AG04449 (cell line): ENCODE data around the gene ATM.
"Not testable (repeated sequence)": the region's sequence is repeated elsewhere in the genome, so short reads cannot be mapped to it uniquely, and the experiment has no call there.

Source experiments
- CTCF ChIA-PET: fragments of 350-600 bp; formaldehyde crosslinking; extraction: SDS; loops from one replicate; lab custom pipeline; 2021; ENCODE audit warnings: antibody characterized with exemption; lab: Yijun Ruan, JAX
- POLR2A ChIA-PET: fragments of 400-600, 350-600 bp; formaldehyde crosslinking; extraction: SDS; loops from one replicate; lab custom pipeline; 2020; ENCODE audit warnings: antibody characterized with exemption, inconsistent platforms; lab: Yijun Ruan, JAX
- DNase-seq: peaks from one replicate; pipeline ENCODE4 v3.0.0-alpha.2; 2010; ENCODE audit warnings: low read depth, low spot score
- H3K4me3 ChIP-seq: 2 replicates; pipeline ENCODE4 v1.5.1; 2011; ENCODE audit warnings: low read depth, mild to moderate bottlenecking, control low read depth, low read length
- TF ChIP-seq, protein P1 (sequence below): IDR thresholded peaks from one replicate; pipeline ENCODE4 v1.5.1; 2011; ENCODE audit warnings: mild to moderate bottlenecking, moderate library complexity, low read length, control low read depth, inconsistent platforms; ENCODE audit not compliant: insufficient read depth; ENCODE audit errors: missing control alignments

ATM gene

DNA sequence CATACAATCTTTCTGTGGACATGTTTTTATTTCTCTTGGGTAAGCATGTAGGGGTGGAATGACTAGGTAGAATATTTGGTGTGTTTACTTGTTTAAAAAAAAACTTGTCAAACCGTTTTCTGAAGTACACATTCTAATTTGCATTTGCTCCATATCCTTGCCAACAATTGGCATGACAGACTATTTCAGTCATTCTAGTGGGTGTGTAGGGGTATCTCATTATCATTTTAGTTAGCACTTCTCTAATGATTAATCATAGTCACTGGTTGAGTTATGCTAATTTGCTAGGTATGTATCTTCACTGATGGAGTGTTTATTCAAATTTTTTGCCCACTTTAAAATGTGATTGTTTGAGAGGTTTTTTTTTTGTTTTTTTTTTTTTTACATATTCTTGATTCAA is 180.2 kb downstream of the ATM start:
- ChIA-PET CTCF (no interaction called here), POLR2A (no interaction called here)
- DNase-seq: no peak
- H3K4me3 ChIP-seq: no peak overlapping the region
- TF ChIP-seq, protein P1, sequence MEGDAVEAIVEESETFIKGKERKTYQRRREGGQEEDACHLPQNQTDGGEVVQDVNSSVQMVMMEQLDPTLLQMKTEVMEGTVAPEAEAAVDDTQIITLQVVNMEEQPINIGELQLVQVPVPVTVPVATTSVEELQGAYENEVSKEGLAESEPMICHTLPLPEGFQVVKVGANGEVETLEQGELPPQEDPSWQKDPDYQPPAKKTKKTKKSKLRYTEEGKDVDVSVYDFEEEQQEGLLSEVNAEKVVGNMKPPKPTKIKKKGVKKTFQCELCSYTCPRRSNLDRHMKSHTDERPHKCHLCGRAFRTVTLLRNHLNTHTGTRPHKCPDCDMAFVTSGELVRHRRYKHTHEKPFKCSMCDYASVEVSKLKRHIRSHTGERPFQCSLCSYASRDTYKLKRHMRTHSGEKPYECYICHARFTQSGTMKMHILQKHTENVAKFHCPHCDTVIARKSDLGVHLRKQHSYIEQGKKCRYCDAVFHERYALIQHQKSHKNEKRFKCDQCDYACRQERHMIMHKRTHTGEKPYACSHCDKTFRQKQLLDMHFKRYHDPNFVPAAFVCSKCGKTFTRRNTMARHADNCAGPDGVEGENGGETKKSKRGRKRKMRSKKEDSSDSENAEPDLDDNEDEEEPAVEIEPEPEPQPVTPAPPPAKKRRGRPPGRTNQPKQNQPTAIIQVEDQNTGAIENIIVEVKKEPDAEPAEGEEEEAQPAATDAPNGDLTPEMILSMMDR: no peak

DNA sequence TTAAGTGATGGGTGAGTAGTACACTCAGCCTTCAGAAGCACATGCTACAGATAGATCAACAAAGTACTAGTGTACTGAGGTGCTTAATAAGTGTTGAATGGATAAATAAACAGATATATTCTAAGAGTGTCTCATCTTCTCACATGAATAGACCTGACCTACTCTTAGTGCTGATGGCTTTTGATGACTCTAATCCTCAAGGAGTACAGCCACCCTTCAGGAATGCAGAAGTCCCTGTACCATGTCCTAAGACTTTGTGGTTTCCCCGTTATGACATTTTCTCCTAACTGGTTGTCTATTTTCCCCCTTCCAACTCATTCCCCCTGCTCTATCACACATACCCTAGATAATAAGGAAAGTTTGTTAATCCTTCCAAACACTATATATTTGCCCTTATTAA is 182.8 kb downstream of the ATM start:
- no peak for DNase-seq
- H3K4me3 ChIP-seq: no peak overlapping the region
- TF ChIP-seq, protein P1: no peak
- POLR2A ChIA-PET: no interaction called here
- CTCF ChIA-PET: no interaction called here

DNA sequence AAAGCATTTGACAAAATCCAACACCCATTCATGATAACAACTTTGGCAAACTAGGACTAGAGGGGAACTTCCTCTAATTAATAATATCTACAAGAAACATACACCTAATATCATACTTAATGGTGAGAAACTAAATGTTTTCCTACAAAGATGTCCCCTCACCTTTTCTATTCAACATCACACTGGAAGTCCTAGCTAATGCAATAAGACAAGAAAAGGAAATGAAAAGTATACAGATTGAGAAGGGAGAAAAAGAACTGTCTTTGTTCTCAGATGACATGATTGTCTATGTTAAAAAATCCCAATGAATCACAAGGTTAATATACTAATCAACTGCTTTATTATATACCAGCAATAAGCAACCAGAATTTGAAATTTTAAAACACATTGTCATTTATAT is 192.1 kb downstream of the ATM start:
- POLR2A ChIA-PET: no interaction called here
- TF ChIP-seq, protein P1: no peak

DNA sequence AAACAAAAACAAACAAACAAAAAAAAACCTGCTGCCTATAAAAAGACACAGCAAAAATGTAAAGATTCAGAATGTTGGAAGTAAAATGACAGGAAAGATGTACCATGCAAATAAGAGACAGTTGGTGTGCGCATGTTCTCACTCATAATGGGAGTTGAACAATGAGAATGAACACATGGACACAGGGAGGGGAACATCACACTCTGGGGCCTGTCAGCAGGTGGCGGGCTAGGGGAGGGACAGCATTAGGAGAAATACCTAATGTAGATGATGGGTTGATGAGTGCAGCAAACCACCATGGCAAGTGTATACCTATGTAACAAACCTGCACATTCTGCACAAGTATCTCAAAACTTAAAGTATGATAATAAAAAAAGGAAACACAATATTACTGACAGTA is 194.7 kb downstream of the ATM start:
- CTCF ChIA-PET, POLR2A ChIA-PET, H3K4me3 ChIP-seq, DNase-seq: not testable (repeated sequence)
- TF ChIP-seq, protein P1: peak; percentile 13

More for the DNA sequence above, 192.1 kb downstream of the ATM start:
- H3K4me3 ChIP-seq: no peak overlapping the region
- CTCF ChIA-PET: no interaction called here
- no peak for DNase-seq
